Mesenchymal stem cell (in vitro differentiated cells and primary cell): ENCODE data around the gene MRFAP1L1.

Experiments
- DNase-seq: peaks from one replicate; pipeline ENCODE4 v3.0.0-alpha.2; 2013
- H2AFZ ChIP-seq: one replicate; pipeline ENCODE4 v1.6.1; 2013; ENCODE audit warnings: low read depth, mild to moderate bottlenecking, control low read depth, inconsistent platforms, low read length, moderate library complexity
- H2AK5ac ChIP-seq: 2 replicates; pipeline ENCODE4 v1.6.1; 2013; ENCODE audit warnings: low read length, moderate library complexity, mild to moderate bottlenecking, inconsistent platforms; ENCODE audit not compliant: severe bottlenecking
- H2BK120ac ChIP-seq: one replicate; pipeline ENCODE4 v1.6.1; 2013; ENCODE audit warnings: low read depth, mild to moderate bottlenecking, inconsistent platforms, low read length, moderate library complexity
- H2BK12ac ChIP-seq, 2 experiments: one replicate each; pipeline ENCODE4 v1.6.1; 2013; ENCODE audit warnings: inconsistent platforms in 2 of 2, low read length in 2 of 2, mild to moderate bottlenecking in 2 of 2, moderate library complexity in 2 of 2, control low read depth in 1 of 2
- H2BK15ac ChIP-seq: one replicate; pipeline ENCODE4 v1.6.1; 2013; ENCODE audit warnings: mild to moderate bottlenecking, low read depth, inconsistent platforms; ENCODE audit not compliant: poor library complexity, severe bottlenecking
- H2BK5ac ChIP-seq: 2 replicates; pipeline ENCODE4 v1.6.1; 2013; ENCODE audit warnings: low read depth, mild to moderate bottlenecking, low read length, control low read depth, inconsistent platforms; ENCODE audit not compliant: poor library complexity, severe bottlenecking
- H3K14ac ChIP-seq, 2 experiments: one replicate each; pipeline ENCODE4 v1.6.1; 2013; ENCODE audit warnings: inconsistent platforms in 2 of 2, low read length in 2 of 2, control low read depth in 1 of 2, mild to moderate bottlenecking in 1 of 2, moderate library complexity in 1 of 2
- H3K18ac ChIP-seq, 2 experiments: one replicate each; pipeline ENCODE4 v1.6.1; 2013; ENCODE audit warnings: inconsistent platforms in 2 of 2, low read length in 2 of 2, control low read depth in 1 of 2, low read depth in 1 of 2, mild to moderate bottlenecking in 1 of 2
- H3K23ac ChIP-seq, 2 experiments: one replicate each; pipeline ENCODE4 v1.6.1; 2013; ENCODE audit warnings: inconsistent platforms in 2 of 2, low read length in 2 of 2, mild to moderate bottlenecking in 2 of 2, moderate library complexity in 2 of 2, control low read depth in 1 of 2
- H3K27ac ChIP-seq: 2 replicates; pipeline ENCODE4 v1.5.1; 2013; ENCODE audit warnings: mild to moderate bottlenecking, moderate library complexity, low read length, control low read depth, inconsistent platforms; ENCODE audit not compliant: poor library complexity, severe bottlenecking
- H3K27me3 ChIP-seq, 2 experiments: 2 replicates each; pipeline versions ENCODE4 v1.6.1 to v1.7.0; 2013; ENCODE audit warnings: low read length in 2 of 2, mild to moderate bottlenecking in 2 of 2, moderate library complexity in 2 of 2, control low read depth in 1 of 2, inconsistent platforms in 1 of 2; ENCODE audit not compliant: control insufficient read depth in 1 of 2, insufficient read depth in 1 of 2
- H3K36me3 ChIP-seq, 2 experiments: 2 replicates each; pipeline versions ENCODE4 v1.6.1 to v1.7.0; 2013; ENCODE audit warnings: low read length in 2 of 2, control low read depth in 1 of 2, inconsistent platforms in 1 of 2, low read depth in 1 of 2, mild to moderate bottlenecking in 1 of 2; ENCODE audit not compliant: insufficient read depth in 2 of 2, control insufficient read depth in 1 of 2
- H3K4ac ChIP-seq, 2 experiments: one replicate each; pipeline ENCODE4 v1.6.1; 2013; ENCODE audit warnings: inconsistent platforms in 2 of 2, low read length in 2 of 2, mild to moderate bottlenecking in 2 of 2, moderate library complexity in 2 of 2, control low read depth in 1 of 2, low read depth in 1 of 2
- H3K4me1 ChIP-seq: 2 replicates; pipeline ENCODE4 v1.6.1; 2013; ENCODE audit warnings: low read depth, low read length, control low read depth; ENCODE audit not compliant: control insufficient read depth, insufficient read depth
- H3K4me2 ChIP-seq: 2 replicates; pipeline ENCODE4 v1.6.1; 2013; ENCODE audit warnings: low read length, mild to moderate bottlenecking, inconsistent platforms; ENCODE audit not compliant: poor library complexity, severe bottlenecking
- H3K4me3 ChIP-seq, 2 experiments: 2 replicates each; pipeline versions ENCODE4 v1.5.1 to v1.7.0; 2013; ENCODE audit warnings: low read length in 2 of 2, mild to moderate bottlenecking in 2 of 2, control low read depth in 1 of 2, low read depth in 1 of 2; ENCODE audit not compliant: insufficient read depth in 1 of 2
- H3K79me1 ChIP-seq: replicated peaks from 2 replicates; pipeline ENCODE4 v1.6.1; 2013; ENCODE audit warnings: mild to moderate bottlenecking, control low read depth, low read length, inconsistent platforms; ENCODE audit not compliant: poor library complexity, severe bottlenecking
- H3K9ac ChIP-seq: 2 replicates; pipeline ENCODE4 v1.7.0; 2013; ENCODE audit warnings: mild to moderate bottlenecking, low read length, moderate library complexity
- H3K9me3 ChIP-seq: 2 replicates; pipeline ENCODE4 v1.7.0; 2013; ENCODE audit warnings: mild to moderate bottlenecking, low read length; ENCODE audit not compliant: control insufficient read depth
- H4K8ac ChIP-seq: one replicate; pipeline ENCODE4 v1.6.1; 2013; ENCODE audit warnings: inconsistent platforms, mild to moderate bottlenecking, low read length, moderate library complexity
- H4K91ac ChIP-seq: one replicate; pipeline ENCODE4 v1.6.1; 2013; ENCODE audit warnings: mild to moderate bottlenecking, low read length, inconsistent platforms
- WGBS: methylation state at CpG from one replicate; pipeline ENCODE4 v1.1.7; 2013; ENCODE audit warnings: mixed read lengths; 5-methylcytosine and 5-hydroxymethylcytosine counted together

The MRFAP1L1 gene

DNA sequence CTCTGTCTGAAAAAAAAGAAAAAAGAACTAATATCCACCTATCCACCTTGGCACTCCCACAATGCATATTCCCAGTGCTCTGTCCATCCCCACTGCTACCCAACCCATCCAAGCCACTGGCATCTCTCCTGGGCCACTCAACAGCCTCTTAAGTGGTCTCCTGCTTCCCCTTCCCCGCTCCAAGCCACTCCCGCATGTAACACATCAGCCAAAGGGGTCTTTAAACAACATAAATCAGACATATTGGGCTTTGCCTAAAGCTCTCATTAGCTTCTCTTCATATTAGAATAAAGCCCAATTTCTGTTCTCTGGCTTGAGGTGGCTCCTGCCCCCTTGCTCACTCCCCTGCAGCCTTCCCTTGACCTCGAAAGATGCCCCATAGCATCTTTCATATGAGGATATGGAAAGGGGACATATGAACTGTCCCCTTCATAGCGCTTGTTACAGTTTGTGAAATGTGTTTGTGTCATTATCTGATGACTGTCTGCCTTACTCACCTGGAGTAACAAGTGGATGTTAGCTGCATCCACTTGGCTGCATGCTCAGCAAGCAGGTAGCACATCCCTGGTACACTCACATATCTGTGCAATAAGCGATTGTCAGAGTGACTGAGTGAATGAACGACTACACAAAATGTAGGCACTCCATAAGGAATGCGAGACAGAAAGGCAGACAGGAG lies 9.4 kb upstream of the MRFAP1L1 start:
- Histone ChIP-seq H3K18ac (no peak overlapping the region), H3K27me3 (no peaks in the 10 kb centered on the region), H3K9ac (no peak overlapping the region), H4K91ac (no peak overlapping the region), H3K9me3 (no peaks in the 10 kb centered on the region), H3K79me1 (peaks cover 2% of the 10 kb centered on the region), H2BK12ac (no peak overlapping the region), H3K36me3 (peaks cover 0 to 3% of the 10 kb centered on the region in 2 experiments), H3K14ac (no peak overlapping the region), H3K23ac (no peak overlapping the region), H3K4ac (no peak overlapping the region), H4K8ac (no peak overlapping the region), H3K4me3 (no peak overlapping the region), H3K27ac (no peak overlapping the region), H2BK120ac (no peak overlapping the region), H3K4me2 (no peak overlapping the region), H2AFZ (no peak overlapping the region), H3K4me1 (peaks cover 2% of the 10 kb centered on the region), H2BK5ac (no peak overlapping the region), H2BK15ac (no peak overlapping the region), H2AK5ac (no peak overlapping the region)
- DNase-seq, result no peak
- WGBS, result 92% methylated on average over 7 of the region's 7 CpGs

DNA sequence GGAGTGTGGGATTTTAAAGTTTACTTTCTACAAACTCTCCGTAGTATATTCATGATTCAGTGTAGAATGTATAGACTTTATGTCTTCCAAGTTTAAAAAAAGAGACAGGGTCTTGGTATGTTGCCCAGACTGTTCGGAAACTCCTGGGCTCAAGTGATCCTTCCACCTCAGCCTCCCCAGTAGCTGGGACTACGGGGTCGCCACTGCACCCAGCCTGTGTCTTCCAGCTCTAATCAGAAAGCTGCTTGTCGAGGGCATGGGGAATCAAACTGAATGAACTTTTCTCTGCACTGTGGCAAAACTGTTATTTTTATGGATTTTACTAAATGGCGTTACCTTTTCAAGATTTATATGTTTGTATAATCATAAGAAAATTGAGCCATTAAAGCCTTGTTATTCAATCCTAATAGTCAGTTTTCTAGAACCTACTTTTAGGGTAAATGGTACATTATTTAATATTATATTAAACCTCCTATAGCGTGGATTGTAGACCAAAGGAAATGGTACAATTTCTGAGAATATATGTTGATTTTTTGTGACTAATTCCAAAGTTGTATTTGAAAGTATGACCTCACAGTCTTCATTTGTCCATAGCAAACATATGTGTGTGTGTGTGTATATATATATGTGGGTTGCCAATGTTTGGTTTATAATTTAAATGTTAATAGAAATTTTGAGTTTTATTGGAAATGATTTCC lies 7.4 kb upstream of the MRFAP1L1 start:
- Histone ChIP-seq H3K4me2 (peak overlapping the region; percentile 67), H2BK15ac (no peak overlapping the region), H3K4me3 (peak overlapping the region; percentile 86 to 88), H3K9me3 (no peaks in the 10 kb centered on the region), H4K91ac (no peak overlapping the region), H2AFZ (no peak overlapping the region), H2BK12ac (no peak overlapping the region), H2BK5ac (no peak overlapping the region), H3K27me3 (no peaks in the 10 kb centered on the region), H3K23ac (no peak overlapping the region), H3K4ac (no peak overlapping the region), H2BK120ac (no peak overlapping the region), H4K8ac (no peak overlapping the region), H3K9ac (peak overlapping the region; percentile 88), H3K36me3 (peaks cover 0 to 3% of the 10 kb centered on the region in 2 experiments), H3K4me1 (peaks cover 2% of the 10 kb centered on the region), H3K14ac (no peak overlapping the region), H3K79me1 (peaks cover 2% of the 10 kb centered on the region), H3K18ac (no peak overlapping the region), H3K27ac (no peak overlapping the region), H2AK5ac (no peak overlapping the region)
- no peak for DNase-seq
- 40% methylated on average over 2 of the region's 7 CpGs for WGBS

DNA sequence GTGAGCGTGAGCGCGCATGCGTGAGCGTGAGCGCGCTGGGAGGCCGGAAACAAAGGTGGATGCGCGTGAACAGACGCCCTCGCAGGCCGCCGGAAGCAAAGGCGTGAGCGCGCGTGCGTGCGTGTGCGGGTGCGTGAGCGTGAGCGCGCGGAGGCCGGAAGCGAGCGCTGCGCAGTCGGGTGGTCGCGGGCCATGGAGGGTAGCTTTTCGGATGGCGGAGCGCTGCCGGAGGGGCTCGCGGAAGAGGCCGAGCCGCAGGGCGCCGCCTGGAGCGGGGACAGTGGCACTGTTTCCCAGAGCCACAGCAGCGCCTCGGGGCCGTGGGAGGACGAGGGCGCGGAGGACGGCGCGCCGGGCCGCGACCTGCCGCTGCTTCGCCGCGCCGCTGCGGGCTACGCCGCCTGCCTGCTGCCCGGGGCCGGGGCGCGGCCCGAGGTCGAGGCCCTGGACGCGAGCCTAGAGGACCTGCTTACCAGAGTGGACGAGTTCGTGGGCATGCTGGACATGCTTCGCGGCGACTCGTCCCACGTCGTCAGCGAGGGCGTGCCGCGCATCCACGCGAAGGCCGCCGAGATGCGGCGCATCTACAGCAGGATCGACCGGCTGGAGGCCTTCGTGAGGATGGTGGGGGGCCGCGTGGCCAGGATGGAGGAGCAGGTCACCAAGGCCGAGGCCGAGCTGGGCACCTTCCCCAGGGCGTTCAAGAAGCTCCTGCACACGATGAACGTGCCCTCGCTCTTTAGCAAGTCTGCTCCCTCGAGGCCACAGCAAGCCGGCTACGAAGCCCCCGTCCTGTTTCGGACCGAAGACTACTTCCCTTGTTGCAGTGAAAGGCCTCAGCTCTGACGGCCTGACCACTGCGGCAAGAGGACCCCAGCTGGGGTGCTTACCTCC lies 6.6 kb upstream of the MRFAP1L1 start, which contains the start of gene BLOC1S4:
BLOC1S4 (plus strand) TSS at position 157 of the 894 bp plus-strand sequence; CDS start at position 193, 36 bp downstream.
- under 1% methylated on average over 99 of the region's 109 CpGs for WGBS
- DNase-seq, result peak; percentile 89

More for the DNA sequence above, 6.6 kb upstream of the MRFAP1L1 start, which contains the start of gene BLOC1S4:
- Histone ChIP-seq H3K9me3 (no peaks in the 10 kb centered on the region), H3K4me1 (peaks cover 2% of the 10 kb centered on the region), H3K4ac (peak within 1 kb of the TSS; percentile 35 to 99), H4K8ac (peak within 1 kb of the TSS; percentile 99), H2BK15ac (peak within 1 kb of the TSS; percentile 2), H2AFZ (peak within 1 kb of the TSS; percentile 67), H3K27ac (no peak within 1 kb of the TSS), H2BK120ac (peak within 1 kb of the TSS; percentile 83), H2BK12ac (peak within 1 kb of the TSS in 1 of 2 experiments; percentile 6), H3K4me3 (peak within 1 kb of the TSS; percentile 86 to 88), H3K9ac (peak within 1 kb of the TSS; percentile 88), H2BK5ac (peak within 1 kb of the TSS; percentile 20), H3K79me1 (peaks cover 2% of the 10 kb centered on the region), H4K91ac (peak within 1 kb of the TSS; percentile 96), H3K14ac (peak within 1 kb of the TSS in 1 of 2 experiments; percentile 69), H3K27me3 (no peaks in the 10 kb centered on the region), H3K4me2 (peak within 1 kb of the TSS; percentile 67), H2AK5ac (no peak within 1 kb of the TSS), H3K36me3 (peaks cover 0 to 3% of the 10 kb centered on the region in 2 experiments), H3K23ac (peak within 1 kb of the TSS in 1 of 2 experiments; percentile 81), H3K18ac (peak within 1 kb of the TSS; percentile 83 to 98)
